SKM-1 treated with dmso at 0.1 percent for 144 hours (cell line): ENCODE measurements around the gene PAGE4.

Experiments
- DNase-seq: peaks from one replicate; lab custom pipeline; 2025; ENCODE audit not compliant: unreplicated experiment; lab: John Stamatoyannopoulos, UW

The PAGE4 gene

GRCh38 chrX:49868739-49869138 is 39.6 kb downstream of the PAGE4 start:
- DNase-seq: no peak

DNA sequence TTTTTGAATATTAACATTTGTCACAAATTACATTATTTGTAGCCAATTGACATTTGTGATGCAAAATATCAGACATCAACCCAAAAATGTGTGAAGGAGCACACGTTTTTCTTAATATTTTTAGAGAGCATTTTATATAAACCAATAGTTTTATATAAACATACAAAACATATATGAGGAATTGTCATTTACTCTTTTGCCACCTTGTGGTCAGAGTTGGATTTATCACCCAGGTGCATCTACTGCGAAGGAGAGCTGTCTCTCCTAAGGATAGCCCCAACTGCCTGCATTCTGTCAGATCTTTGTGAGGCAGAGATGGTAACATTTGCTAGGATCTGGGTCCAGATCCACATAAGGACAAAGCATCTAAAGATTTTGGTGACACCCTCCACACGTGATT is 47.6 kb downstream of the PAGE4 start:
- no peak for DNase-seq

DNA sequence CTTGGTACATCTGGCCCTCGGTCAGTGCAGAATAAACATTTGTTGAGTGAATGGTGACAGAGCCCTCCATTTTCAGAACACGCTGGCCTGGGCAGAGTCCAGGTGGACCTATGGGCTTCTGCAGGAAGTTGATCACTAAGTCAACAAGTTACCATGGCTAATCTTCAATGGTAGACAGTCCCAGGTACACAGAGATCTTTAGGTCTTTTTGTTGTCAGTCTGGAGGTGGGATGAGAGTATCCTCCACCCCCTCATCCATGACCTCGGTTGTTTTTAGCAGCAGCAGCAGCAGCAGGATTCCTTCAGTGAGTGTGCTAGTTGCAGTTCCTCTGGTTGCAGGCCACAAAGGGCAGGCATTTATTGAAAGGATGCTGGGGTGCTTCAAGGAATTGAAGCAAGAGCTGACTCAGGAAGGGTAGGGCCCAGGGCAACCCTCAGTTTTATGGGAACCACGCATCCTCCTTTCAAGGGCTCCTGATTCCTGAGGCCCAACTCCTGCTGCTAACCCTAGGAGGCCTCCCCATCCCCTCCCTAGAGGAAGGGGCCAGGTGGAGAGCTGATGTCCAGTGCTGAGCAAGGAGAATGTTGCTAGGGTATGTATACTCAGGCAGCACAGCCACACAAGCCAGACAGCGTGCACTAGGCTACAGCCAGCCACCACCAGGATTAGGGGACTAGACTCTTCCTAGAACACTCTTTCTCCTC is 48.4 kb downstream of the PAGE4 start:
- DNase-seq: no peak

DNA sequence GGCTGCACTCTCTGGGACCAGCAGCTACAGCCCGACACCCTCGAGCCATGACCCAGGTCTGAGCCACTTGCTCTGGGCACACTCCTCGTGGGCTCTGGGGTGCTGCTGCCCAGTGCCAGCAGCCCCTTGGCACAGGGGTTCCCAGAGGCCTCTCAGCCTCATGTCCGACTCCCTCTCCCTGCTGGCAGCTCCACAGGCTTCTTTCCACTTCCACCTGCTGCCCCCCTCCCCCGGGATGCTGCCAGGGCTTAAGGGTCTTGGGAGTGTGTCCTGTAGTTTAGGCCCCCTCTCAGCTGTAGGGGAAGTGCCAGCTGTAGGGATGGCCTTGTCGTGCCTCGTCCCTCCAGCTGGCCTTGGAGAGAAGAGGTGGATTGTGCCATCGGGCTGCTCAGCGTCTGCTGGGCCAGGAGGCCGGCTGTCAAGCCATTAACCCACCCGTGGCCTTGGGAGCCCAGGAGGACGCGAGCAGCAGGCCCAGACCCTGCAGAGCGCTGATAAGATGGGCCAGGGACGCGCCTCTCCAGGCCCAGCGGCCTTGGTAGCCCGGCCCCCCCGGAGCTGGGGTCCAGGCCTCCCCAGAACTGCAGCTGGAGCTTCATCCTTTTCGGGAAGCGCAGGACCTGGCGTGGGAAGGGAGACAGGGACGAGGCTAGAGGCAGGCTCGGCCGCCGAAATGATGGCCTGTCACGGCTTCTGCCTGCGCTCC is 49.2 kb downstream of the PAGE4 start:
- DNase-seq: no peak

DNA sequence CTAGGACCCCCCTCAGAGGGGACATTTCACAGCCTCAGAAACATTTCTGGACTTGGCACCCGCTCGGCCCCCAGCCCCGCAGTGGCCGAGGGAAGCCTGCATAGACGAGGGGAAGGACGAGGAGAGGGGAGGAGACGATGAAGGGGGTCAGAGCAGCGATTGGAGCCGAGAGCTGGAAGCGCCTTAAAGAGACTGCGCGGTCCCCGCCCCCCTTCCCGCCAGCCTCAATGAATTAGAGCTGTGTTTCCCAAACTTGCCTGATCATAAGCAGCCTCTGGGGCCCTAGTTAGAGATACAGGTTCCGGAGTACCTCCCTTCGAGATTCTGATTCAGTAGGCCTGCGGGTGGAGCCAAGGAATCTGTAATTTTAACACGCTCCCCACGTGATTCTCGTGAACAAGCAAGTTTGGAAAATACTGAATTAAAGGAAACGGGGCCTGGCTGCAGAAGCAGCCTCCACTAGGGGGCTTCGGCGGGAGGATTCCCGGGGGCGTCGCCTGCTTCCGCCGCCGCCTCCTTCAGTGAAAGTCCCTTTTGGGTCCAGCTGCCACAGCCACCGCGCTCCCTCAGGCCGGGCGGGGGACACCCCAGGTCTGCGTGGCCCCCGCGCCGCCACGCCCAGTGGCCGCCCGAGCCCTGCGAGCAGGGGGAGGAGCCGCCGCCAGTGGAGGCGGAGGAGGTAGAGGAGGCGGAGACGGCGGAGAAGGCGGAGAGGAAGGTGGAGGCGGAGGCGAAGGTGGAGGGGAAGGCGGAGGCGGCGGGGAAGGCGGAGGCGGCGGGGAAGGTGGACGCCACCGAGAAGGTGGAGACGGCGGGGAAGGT is 49.9 kb downstream of the PAGE4 start, which contains the start of gene USP27X:
Gene USP27X (plus strand): TSS at position 651 of the 822 bp plus-strand sequence. CDS start 824 bp downstream, outside the sequence.
- peak; percentile 69 for DNase-seq

DNA sequence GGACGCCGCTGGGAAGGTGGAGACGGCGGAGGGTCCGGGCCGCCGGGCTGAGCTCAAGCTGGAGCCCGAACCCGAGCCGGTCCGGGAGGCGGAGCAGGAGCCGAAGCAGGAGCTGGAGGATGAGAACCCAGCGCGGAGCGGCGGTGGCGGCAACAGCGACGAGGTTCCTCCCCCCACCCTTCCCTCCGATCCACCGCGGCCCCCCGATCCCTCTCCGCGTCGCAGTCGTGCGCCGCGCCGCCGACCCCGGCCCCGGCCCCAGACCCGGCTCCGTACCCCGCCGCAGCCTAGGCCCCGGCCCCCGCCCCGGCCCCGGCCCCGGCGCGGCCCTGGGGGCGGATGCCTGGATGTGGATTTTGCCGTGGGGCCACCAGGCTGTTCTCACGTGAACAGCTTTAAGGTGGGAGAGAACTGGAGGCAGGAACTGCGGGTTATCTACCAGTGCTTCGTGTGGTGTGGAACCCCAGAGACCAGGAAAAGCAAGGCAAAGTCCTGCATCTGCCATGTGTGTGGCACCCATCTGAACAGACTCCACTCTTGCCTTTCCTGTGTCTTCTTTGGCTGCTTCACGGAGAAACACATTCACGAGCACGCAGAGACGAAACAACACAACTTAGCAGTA is 50.7 kb downstream of the PAGE4 start:
- DNase-seq: no peak

DNA sequence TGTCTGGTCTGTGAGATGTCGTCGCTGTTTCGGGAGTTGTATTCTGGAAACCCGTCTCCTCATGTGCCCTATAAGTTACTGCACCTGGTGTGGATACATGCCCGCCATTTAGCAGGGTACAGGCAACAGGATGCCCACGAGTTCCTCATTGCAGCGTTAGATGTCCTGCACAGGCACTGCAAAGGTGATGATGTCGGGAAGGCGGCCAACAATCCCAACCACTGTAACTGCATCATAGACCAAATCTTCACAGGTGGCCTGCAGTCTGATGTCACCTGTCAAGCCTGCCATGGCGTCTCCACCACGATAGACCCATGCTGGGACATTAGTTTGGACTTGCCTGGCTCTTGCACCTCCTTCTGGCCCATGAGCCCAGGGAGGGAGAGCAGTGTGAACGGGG is 51.6 kb downstream of the PAGE4 start:
- no peak for DNase-seq
